A673 (cell line): ENCODE results near the gene CITED1.

Source experiments
- EZH2 ChIP-seq: fragments of 200-600 bp; sonication (generic); IDR thresholded peaks from 2 replicates; pipeline ENCODE4 v1.6.1; 2017; ENCODE audit warnings: borderline replicate concordance, low read depth, mild to moderate bottlenecking, mixed read lengths, antibody characterized with exemption, low read length; ENCODE audit not compliant: poor library complexity, severe bottlenecking
- TF ChIP-seq, protein P1 (sequence below): fragments of 300-800, 200-600 bp; sonication (generic); conservative IDR thresholded peaks from 2 replicates; pipeline ENCODE4 v1.5.1; 2017; ENCODE audit warnings: low read depth, mild to moderate bottlenecking, antibody characterized with exemption, low read length, moderate library complexity, mixed read lengths

- TF ChIP-seq, protein P1, sequence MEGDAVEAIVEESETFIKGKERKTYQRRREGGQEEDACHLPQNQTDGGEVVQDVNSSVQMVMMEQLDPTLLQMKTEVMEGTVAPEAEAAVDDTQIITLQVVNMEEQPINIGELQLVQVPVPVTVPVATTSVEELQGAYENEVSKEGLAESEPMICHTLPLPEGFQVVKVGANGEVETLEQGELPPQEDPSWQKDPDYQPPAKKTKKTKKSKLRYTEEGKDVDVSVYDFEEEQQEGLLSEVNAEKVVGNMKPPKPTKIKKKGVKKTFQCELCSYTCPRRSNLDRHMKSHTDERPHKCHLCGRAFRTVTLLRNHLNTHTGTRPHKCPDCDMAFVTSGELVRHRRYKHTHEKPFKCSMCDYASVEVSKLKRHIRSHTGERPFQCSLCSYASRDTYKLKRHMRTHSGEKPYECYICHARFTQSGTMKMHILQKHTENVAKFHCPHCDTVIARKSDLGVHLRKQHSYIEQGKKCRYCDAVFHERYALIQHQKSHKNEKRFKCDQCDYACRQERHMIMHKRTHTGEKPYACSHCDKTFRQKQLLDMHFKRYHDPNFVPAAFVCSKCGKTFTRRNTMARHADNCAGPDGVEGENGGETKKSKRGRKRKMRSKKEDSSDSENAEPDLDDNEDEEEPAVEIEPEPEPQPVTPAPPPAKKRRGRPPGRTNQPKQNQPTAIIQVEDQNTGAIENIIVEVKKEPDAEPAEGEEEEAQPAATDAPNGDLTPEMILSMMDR = no peak
- no peak for TF ChIP-seq EZH2
Observed at GRCh38 chrX:72255864-72256263, 49.9 kb downstream of the CITED1 start.
